NB4 (cell line): ENCODE results near the gene WNT7A.

Experiments
- DNase-seq: peaks from one replicate; pipeline ENCODE4 v3.0.0; 2010; ENCODE audit warnings: low read depth
- H3K4me3 ChIP-seq: one replicate; pipeline ENCODE4 v1.5.1; 2011; ENCODE audit warnings: mild to moderate bottlenecking, low read depth, low read length, moderate library complexity
- MYC ChIP-seq: IDR thresholded peaks from 2 replicates; pipeline ENCODE4 v1.6.1; 2011; ENCODE audit warnings: low read depth, low read length
- POLR2A ChIP-seq: IDR thresholded peaks from 2 replicates; pipeline ENCODE4 v1.6.1; 2011; ENCODE audit warnings: mild to moderate bottlenecking; ENCODE audit not compliant: insufficient read length; ENCODE audit errors: extremely low read depth
- TF ChIP-seq, protein P1 (sequence below): IDR thresholded peaks from 2 replicates; pipeline ENCODE4 v1.6.1; 2011; ENCODE audit warnings: low read depth, low read length
- TF ChIP-seq, protein P2 (sequence below): IDR thresholded peaks from one replicate; pipeline ENCODE4 v1.5.1; 2012; ENCODE audit warnings: low read depth, low read length

The WNT7A gene

DNA sequence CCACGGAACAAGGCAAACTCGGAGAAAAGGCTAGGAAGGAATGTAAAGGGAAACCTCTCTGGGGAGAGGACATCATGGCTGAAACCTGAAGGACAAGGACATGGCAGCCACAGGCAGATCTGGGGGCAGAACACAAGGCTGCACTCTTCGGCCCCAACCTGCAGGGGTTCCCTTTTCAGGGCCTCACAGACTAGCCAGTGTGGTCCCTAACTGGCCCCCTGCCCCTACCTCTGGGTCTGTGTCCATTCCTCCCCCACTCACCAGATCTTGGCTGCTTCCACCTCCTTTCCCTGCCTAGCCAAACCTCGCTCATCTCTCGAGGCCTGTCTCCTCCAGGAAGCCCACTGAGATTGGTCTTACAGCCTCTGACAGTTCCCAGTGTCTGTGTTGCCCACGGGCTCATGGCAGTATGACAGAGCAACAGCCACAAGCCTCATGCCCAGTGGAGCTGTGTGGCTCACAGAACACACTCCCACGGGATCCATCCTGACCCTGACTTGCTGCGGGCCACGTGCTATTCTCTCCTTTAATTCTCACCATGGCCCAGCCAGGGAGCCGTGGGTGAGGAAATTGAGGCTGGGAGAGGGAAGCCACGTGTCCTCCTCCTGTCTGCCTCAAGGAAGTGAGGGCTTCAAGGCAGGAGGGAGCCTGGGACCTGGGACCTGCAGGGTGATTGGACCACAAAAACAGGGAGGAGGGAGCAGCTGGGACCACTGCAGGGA is 26.5 kb downstream of the WNT7A start:
- TF ChIP-seq, protein P1, sequence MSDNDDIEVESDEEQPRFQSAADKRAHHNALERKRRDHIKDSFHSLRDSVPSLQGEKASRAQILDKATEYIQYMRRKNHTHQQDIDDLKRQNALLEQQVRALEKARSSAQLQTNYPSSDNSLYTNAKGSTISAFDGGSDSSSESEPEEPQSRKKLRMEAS = no peak
- TF ChIP-seq POLR2A (no peak), MYC (no peak)
- TF ChIP-seq, protein P2, sequence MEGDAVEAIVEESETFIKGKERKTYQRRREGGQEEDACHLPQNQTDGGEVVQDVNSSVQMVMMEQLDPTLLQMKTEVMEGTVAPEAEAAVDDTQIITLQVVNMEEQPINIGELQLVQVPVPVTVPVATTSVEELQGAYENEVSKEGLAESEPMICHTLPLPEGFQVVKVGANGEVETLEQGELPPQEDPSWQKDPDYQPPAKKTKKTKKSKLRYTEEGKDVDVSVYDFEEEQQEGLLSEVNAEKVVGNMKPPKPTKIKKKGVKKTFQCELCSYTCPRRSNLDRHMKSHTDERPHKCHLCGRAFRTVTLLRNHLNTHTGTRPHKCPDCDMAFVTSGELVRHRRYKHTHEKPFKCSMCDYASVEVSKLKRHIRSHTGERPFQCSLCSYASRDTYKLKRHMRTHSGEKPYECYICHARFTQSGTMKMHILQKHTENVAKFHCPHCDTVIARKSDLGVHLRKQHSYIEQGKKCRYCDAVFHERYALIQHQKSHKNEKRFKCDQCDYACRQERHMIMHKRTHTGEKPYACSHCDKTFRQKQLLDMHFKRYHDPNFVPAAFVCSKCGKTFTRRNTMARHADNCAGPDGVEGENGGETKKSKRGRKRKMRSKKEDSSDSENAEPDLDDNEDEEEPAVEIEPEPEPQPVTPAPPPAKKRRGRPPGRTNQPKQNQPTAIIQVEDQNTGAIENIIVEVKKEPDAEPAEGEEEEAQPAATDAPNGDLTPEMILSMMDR = no peak
- no peak for DNase-seq
- H3K4me3 ChIP-seq = no peak overlapping the region

DNA sequence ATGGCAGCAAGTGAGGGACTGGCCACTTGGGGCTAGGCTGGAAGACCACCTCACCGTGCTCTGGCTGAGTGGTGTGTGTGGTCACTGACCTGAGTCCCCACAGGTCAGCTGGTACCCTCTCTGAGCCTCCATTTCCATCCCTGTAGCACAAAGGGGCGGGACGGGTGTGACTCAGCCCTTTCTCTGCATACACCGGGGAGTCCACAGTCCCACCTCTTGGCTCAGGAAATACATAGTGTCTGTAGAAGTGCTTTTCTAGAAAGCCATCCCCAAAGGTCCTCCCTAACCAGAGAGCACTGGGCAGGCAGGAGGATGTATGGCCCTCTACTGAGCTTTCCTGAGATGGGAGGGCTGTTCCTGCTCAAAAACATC is 27.2 kb downstream of the WNT7A start:
- TF ChIP-seq, protein P2 = no peak
- no peak for TF ChIP-seq POLR2A
- TF ChIP-seq, protein P1 = no peak
- no peak for TF ChIP-seq MYC
- no peak overlapping the region for H3K4me3 ChIP-seq
- DNase-seq = no peak

DNA sequence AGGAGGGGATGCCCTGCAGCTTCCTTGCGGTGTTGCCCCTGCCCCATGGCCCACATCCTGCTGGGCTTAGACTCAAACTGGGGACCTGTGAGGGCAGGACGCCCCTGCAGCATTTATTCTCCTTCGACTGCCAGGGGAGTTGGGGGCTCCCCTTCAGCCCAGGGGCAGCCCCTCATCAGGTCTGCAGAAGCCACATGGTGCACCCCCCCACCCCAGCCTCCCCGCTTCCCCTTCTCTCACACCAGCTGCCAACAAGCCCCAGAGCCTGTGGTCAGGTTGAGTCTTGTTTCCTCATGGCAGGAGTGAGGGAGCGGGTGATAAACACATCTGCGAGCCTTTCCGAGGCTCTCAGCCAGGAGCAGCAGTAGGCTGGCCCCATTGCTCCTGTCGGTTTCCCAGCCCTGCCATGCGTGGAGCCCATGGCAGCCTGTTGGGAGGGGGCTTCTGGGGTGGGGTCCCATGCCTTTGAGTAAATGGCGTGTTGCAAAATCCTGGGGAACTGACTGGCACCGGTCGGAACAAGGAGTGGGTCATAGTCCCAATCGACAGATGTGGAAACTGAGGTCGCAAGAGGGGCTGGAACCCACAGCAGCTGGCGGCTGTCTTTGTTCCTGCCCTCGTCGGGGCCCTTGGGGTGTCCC is 27.8 kb downstream of the WNT7A start:
- TF ChIP-seq, protein P1 = no peak
- no peak for TF ChIP-seq POLR2A
- TF ChIP-seq, protein P2 = no peak
- DNase-seq = peak; percentile 18
- H3K4me3 ChIP-seq = no peak overlapping the region

DNA sequence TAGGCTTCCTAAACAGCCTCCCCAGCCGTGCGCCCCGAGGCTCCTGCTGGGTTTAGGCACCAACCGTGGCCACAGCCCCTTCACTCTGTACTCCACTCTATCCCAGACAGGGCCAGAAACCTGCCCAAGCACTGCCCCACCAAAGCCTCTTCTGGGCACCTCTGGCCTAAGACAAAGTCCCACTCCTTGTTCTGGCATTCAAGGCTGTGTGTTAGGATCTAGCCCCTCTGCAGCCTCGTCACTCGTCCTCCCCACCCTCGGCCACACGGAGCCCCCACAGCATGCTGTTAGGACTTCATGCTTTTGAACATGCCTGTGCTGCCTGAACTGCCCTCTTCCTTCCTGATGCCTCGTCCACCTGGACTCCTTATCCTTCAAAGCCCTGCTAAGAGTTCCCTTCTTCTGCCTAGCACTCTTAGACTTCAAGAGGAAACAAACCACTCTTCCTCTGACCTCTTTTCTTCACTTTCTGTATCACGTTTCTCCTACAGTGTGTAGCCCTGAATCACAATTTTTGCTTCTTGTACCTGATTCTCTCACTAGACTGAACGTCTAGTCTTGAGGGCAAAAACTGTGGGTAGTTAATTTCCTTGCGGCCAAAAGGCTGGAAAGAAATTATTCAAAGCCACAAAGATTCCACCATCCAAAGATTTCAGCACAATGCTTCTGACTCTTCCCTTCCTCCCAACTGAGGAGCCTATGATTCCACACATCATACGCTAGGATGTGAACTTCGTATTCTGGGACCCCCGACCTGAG is 28.6 kb downstream of the WNT7A start:
- no peak for TF ChIP-seq POLR2A
- TF ChIP-seq, protein P2 = no peak
- TF ChIP-seq, protein P1 = no peak
- TF ChIP-seq MYC = no peak
- no peak for DNase-seq
- H3K4me3 ChIP-seq = no peak overlapping the region

DNA sequence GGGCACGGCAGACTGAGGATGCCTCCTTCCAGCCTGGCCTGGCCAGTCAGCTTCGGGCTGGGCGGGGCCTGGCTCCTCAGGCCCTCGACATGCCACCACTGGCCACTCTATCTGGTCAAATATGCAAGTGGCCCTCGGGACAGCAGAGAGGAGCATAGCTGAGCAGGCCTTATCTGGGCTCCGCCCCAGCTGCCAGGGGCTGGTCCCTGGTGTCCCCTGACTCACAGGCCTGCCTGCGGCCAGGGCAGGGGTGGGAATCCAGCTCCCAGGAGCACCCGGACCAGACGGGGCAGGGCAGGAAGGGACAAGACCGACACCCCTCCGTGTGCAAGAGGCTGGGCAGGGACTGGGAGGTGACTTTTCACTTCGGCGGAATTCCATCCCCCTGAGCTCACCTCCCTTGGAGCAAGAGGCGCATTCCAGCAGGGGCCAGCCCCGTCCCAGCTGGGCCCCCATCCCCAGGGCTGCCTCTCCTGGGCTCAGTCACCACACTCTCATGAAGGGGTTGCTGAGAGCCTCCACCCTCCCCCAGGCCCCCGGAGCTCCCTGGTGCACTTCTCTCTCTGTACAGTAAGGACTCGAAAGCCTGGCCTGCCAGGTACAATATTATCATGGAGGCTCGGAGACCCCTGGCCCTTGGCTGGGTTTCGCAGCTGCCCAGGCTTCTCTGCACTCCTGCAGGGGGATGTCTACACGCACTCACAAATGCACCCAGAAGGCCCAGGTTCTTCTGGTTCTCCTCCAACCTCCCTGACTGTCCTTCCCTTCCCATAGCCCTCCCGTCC is 29.5 kb downstream of the WNT7A start:
- DNase-seq = no peak
- H3K4me3 ChIP-seq = no peak overlapping the region
- TF ChIP-seq, protein P1 = no peak
- TF ChIP-seq, protein P2 = no peak
- TF ChIP-seq MYC = no peak
- TF ChIP-seq POLR2A = no peak
